Measurements from ENCODE around the gene PITX1.

PITX1 gene

GRCh38 chr5:135051399-135051798, 17.4 kb upstream of the PITX1 start:
- DNase-seq = no peak
- no peaks in the 10 kb centered on the region for H3K9me3 ChIP-seq (ENCODE audit: severe bottlenecking)
- no peak for TF ChIP-seq CTCF (IDR thresholded peaks at IDR 0.05; ENCODE audit: low read depth, low read length)
- no peak overlapping the region for H3K4me3 ChIP-seq (ENCODE audit: low read depth, low read length)
- no peaks in the 10 kb centered on the region for H3K36me3 ChIP-seq
- no peak overlapping the region for H3K27ac ChIP-seq
- no peaks in the 10 kb centered on the region for H3K27me3 ChIP-seq (ENCODE audit: insufficient read depth, low read depth, severe bottlenecking)

GRCh38 chr5:135050244-135050767, 16.3 kb upstream of the PITX1 start:
- TF ChIP-seq CTCF (IDR thresholded peaks at IDR 0.05; ENCODE audit: low read depth, low read length) = no peak

GRCh38 chr5:135048930-135049329, 14.9 kb upstream of the PITX1 start:
- no peak for TF ChIP-seq CTCF (IDR thresholded peaks at IDR 0.05; ENCODE audit: low read depth, low read length)
- Histone ChIP-seq H3K27me3 (ENCODE audit: insufficient read depth, low read depth, severe bottlenecking) (no peaks in the 10 kb centered on the region), H3K9me3 (ENCODE audit: severe bottlenecking) (no peaks in the 10 kb centered on the region), H3K4me3 (ENCODE audit: low read depth, low read length) (no peak overlapping the region), H3K36me3 (no peaks in the 10 kb centered on the region), H3K27ac (no peak overlapping the region)
- no peak for DNase-seq

More at GRCh38 chr5:135050244-135050767, 16.3 kb upstream of the PITX1 start:
- no peak for DNase-seq
- H3K4me3 ChIP-seq (ENCODE audit: low read depth, low read length) = no peak overlapping the region
- H3K9me3 ChIP-seq (ENCODE audit: severe bottlenecking) = no peaks in the 10 kb centered on the region
- no peak overlapping the region for H3K27ac ChIP-seq
- H3K36me3 ChIP-seq = no peaks in the 10 kb centered on the region
- no peaks in the 10 kb centered on the region for H3K27me3 ChIP-seq (ENCODE audit: insufficient read depth, low read depth, severe bottlenecking)

GRCh38 chr5:135048286-135048685, 14.3 kb upstream of the PITX1 start:
- H3K4me3 ChIP-seq (ENCODE audit: low read depth, low read length) = no peak overlapping the region
- no peaks in the 10 kb centered on the region for H3K36me3 ChIP-seq
- no peaks in the 10 kb centered on the region for H3K27me3 ChIP-seq (ENCODE audit: insufficient read depth, low read depth, severe bottlenecking)
- no peaks in the 10 kb centered on the region for H3K9me3 ChIP-seq (ENCODE audit: severe bottlenecking)
- no peak for DNase-seq
- TF ChIP-seq CTCF (IDR thresholded peaks at IDR 0.05; ENCODE audit: low read depth, low read length) = no peak
- no peak overlapping the region for H3K27ac ChIP-seq

- DNase-seq = no peak
- no peaks in the 10 kb centered on the region for H3K27me3 ChIP-seq (ENCODE audit: insufficient read depth, low read depth, severe bottlenecking)
- no peak for TF ChIP-seq CTCF (IDR thresholded peaks at IDR 0.05; ENCODE audit: low read depth, low read length)
- H3K9me3 ChIP-seq (ENCODE audit: severe bottlenecking) = no peaks in the 10 kb centered on the region
- no peak overlapping the region for H3K27ac ChIP-seq
- no peak overlapping the region for H3K4me3 ChIP-seq (ENCODE audit: low read depth, low read length)
- no peaks in the 10 kb centered on the region for H3K36me3 ChIP-seq
Measured at GRCh38 chr5:135047347-135047695, 13.3 kb upstream of the PITX1 start.

GRCh38 chr5:135046661-135047346, 12.8 kb upstream of the PITX1 start:
- Histone ChIP-seq H3K27ac (no peak overlapping the region), H3K27me3 (ENCODE audit: insufficient read depth, low read depth, severe bottlenecking) (no peaks in the 10 kb centered on the region), H3K9me3 (ENCODE audit: severe bottlenecking) (no peaks in the 10 kb centered on the region), H3K36me3 (no peaks in the 10 kb centered on the region), H3K4me3 (ENCODE audit: low read depth, low read length) (no peak overlapping the region)
- TF ChIP-seq CTCF (IDR thresholded peaks at IDR 0.05; ENCODE audit: low read depth, low read length) = no peak
- DNase-seq = no peak

All from WERI-Rb-1 (cell line).